ENCODE data around the gene SLAMF8.

The SLAMF8 gene

DNA sequence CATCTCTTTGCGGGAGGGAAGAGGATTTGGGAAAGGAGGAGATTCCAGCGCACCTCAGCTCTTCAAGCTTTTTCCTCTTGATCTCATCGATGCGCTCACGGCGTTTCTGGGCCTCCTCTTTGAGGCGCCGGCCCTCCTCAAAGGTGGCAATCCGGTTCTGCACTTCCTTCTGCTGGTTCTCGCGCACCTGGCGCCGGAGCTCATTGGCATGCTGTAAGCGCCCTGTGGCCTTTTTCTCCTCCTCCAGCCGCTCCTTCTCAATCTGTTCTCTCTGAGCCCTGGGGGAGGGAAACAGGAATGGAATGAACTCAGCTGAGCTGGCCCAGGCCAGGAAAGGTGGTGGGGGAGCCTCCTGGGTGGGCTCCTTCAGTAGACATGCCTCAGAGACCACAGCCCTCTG lies 46.2 kb downstream of the SLAMF8 start:
- Histone ChIP-seq H3K9me3 (ENCODE audit: insufficient read depth, low read length) (no peaks in the 10 kb centered on the region), H3K9me2 (replicated peaks; ENCODE audit: insufficient read depth, low read length) (no peaks in the 10 kb centered on the region), H3K4me3 (ENCODE audit: insufficient read depth, low read length, poor library complexity, severe bottlenecking) (no peak overlapping the region), H2AFZ (ENCODE audit: low read depth, low read length, severe bottlenecking) (no peak overlapping the region), H3K4me2 (ENCODE audit: low read depth, low read length, poor library complexity, severe bottlenecking) (no peak overlapping the region), H3F3A (ENCODE audit: insufficient read depth) (no peaks in the 10 kb centered on the region), H3K27me3 (ENCODE audit: low read length) (no peaks in the 10 kb centered on the region), H3K36me3 (ENCODE audit: low read length) (no peaks in the 10 kb centered on the region), H3K27ac (ENCODE audit: low read depth, low read length) (no peak overlapping the region), H3K79me2 (ENCODE audit: insufficient read depth, low read length) (no peaks in the 10 kb centered on the region), H3K9ac (ENCODE audit: low read length) (no peak overlapping the region), H4K20me1 (ENCODE audit: low read depth, low read length) (no peaks in the 10 kb centered on the region)
- TF ChIP-seq EZH2phosphoT487 (conservative IDR thresholded peaks at IDR 0.05; ENCODE audit: low read length): no peak
- TF ChIP-seq, protein P1, sequence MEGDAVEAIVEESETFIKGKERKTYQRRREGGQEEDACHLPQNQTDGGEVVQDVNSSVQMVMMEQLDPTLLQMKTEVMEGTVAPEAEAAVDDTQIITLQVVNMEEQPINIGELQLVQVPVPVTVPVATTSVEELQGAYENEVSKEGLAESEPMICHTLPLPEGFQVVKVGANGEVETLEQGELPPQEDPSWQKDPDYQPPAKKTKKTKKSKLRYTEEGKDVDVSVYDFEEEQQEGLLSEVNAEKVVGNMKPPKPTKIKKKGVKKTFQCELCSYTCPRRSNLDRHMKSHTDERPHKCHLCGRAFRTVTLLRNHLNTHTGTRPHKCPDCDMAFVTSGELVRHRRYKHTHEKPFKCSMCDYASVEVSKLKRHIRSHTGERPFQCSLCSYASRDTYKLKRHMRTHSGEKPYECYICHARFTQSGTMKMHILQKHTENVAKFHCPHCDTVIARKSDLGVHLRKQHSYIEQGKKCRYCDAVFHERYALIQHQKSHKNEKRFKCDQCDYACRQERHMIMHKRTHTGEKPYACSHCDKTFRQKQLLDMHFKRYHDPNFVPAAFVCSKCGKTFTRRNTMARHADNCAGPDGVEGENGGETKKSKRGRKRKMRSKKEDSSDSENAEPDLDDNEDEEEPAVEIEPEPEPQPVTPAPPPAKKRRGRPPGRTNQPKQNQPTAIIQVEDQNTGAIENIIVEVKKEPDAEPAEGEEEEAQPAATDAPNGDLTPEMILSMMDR (IDR thresholded peaks at IDR 0.05; ENCODE audit: insufficient read depth, low read length, poor library complexity, severe bottlenecking): no peak

DNA sequence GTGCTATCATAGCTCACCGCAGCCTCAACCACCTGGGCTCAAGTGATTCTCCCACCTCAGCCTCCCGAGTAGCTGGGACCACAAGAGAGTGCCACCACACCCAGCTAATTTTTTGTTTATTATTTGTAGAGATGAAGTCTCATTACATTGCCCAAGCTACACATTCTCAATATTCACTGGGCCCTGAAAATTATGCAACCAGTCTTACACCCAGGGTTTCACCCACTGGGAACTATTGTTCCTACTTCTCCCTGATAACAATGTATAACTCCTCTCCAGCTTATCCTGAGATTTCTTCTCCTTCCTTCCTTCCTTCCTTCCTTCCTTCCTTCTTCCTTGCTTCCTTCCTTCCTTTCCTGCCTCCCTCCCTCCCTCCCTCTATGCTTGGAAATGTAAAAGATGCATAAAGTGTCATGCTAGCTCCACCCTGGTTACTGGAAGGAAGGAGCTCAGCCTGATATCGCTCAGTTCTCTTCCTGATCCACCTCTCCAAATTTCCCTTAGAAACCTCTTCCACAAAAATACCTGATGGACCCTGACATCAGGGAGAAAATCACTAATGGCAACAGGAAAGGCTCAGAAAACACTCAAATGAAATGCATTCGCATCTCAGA lies 47.0 kb downstream of the SLAMF8 start:
- H3K9me2 ChIP-seq (replicated peaks; ENCODE audit: insufficient read depth, low read length): no peaks in the 10 kb centered on the region
- H4K20me1 ChIP-seq (ENCODE audit: low read depth, low read length): no peaks in the 10 kb centered on the region
- TF ChIP-seq, protein P1 (IDR thresholded peaks at IDR 0.05; ENCODE audit: insufficient read depth, low read length, poor library complexity, severe bottlenecking): no peak
- no peak for TF ChIP-seq EZH2phosphoT487 (conservative IDR thresholded peaks at IDR 0.05; ENCODE audit: low read length)
- no peak overlapping the region for H3K27ac ChIP-seq (ENCODE audit: low read depth, low read length)
- H3K79me2 ChIP-seq (ENCODE audit: insufficient read depth, low read length): no peaks in the 10 kb centered on the region
- H3K4me3 ChIP-seq (ENCODE audit: insufficient read depth, low read length, poor library complexity, severe bottlenecking): no peak overlapping the region
- no peak overlapping the region for H2AFZ ChIP-seq (ENCODE audit: low read depth, low read length, severe bottlenecking)
- no peak overlapping the region for H3K4me2 ChIP-seq (ENCODE audit: low read depth, low read length, poor library complexity, severe bottlenecking)
- H3F3A ChIP-seq (ENCODE audit: insufficient read depth): no peaks in the 10 kb centered on the region
- H3K36me3 ChIP-seq (ENCODE audit: low read length): no peaks in the 10 kb centered on the region
- H3K9me3 ChIP-seq (ENCODE audit: insufficient read depth, low read length): no peaks in the 10 kb centered on the region
- no peak overlapping the region for H3K9ac ChIP-seq (ENCODE audit: low read length)
- no peaks in the 10 kb centered on the region for H3K27me3 ChIP-seq (ENCODE audit: low read length)

DNA sequence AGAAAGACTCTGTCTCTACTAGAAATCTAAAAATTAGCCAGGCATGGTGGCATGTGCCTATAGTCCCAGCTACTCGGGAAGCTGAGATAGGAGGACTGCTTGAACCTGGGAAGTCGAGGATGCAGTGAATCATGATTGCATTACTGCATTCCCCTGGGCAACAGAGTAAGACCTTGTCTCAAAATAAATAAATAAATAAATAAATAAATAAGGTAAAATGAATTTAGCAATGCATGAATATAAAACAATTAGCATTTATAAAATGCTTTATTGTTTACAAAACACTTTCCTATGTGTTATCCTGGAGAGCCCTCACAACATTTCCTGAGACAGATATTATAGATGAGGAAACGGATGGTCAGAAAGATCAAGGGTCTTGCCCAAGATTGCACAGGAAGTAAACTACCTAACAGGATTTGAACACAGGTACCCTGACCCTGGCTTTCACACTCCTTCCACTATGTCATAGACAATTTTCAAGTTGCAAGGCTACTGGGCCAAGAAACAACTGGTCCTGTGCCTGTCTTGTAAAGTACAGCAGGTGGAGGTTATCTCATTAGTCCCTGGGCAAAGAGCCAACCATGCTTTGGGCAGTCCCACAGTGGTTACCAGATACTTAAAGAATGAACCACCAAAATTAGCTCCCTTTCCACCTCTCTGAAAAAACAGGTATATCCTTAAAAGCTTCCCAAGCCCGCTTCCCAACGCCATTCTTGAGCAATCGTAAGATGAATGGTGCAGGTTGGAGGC lies 51.2 kb downstream of the SLAMF8 start:
- Histone ChIP-seq H3K79me2 (ENCODE audit: insufficient read depth, low read length) (no peaks in the 10 kb centered on the region), H3K27ac (ENCODE audit: low read depth, low read length) (no peak overlapping the region), H3K4me3 (ENCODE audit: insufficient read depth, low read length, poor library complexity, severe bottlenecking) (no peak overlapping the region), H3F3A (ENCODE audit: insufficient read depth) (no peaks in the 10 kb centered on the region), H4K20me1 (ENCODE audit: low read depth, low read length) (no peaks in the 10 kb centered on the region), H3K4me2 (ENCODE audit: low read depth, low read length, poor library complexity, severe bottlenecking) (no peak overlapping the region), H3K9me2 (replicated peaks; ENCODE audit: insufficient read depth, low read length) (no peaks in the 10 kb centered on the region), H3K36me3 (ENCODE audit: low read length) (no peaks in the 10 kb centered on the region), H3K9me3 (ENCODE audit: insufficient read depth, low read length) (no peaks in the 10 kb centered on the region), H2AFZ (ENCODE audit: low read depth, low read length, severe bottlenecking) (no peak overlapping the region), H3K9ac (ENCODE audit: low read length) (no peak overlapping the region), H3K27me3 (ENCODE audit: low read length) (no peaks in the 10 kb centered on the region)
- no peak for TF ChIP-seq EZH2phosphoT487 (conservative IDR thresholded peaks at IDR 0.05; ENCODE audit: low read length)
- TF ChIP-seq, protein P1 (IDR thresholded peaks at IDR 0.05; ENCODE audit: insufficient read depth, low read length, poor library complexity, severe bottlenecking): no peak
